CD4-positive, alpha-beta T cell treated with Interleukin-15 for 4 hours (primary cell): ENCODE results near the gene GKN1.

Source experiments
- DNase-seq: peaks from one replicate; pipeline ENCODE4 v3.0.0-alpha.2; 2020; ENCODE audit warnings: low spot score

Gene GKN1

DNA sequence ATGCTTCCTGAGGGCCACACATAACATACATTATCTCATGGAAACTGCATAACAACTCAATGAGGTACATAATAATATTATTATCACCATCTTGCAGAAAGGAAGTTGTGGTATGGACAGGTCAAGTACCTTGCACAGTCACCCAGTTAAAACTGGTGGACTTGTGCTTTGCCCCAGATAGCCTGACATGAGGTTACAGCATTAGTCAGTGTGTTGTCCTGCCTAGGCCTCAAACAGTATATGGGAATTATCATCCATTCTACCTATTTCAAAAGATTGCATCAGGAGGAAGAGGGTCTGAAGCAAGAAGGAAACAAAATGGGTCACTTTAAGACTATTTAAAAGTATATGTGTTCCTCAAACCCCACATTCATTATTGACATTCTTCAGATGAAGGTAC lies 33.2 kb downstream of the GKN1 start:
- DNase-seq = no peak

DNA sequence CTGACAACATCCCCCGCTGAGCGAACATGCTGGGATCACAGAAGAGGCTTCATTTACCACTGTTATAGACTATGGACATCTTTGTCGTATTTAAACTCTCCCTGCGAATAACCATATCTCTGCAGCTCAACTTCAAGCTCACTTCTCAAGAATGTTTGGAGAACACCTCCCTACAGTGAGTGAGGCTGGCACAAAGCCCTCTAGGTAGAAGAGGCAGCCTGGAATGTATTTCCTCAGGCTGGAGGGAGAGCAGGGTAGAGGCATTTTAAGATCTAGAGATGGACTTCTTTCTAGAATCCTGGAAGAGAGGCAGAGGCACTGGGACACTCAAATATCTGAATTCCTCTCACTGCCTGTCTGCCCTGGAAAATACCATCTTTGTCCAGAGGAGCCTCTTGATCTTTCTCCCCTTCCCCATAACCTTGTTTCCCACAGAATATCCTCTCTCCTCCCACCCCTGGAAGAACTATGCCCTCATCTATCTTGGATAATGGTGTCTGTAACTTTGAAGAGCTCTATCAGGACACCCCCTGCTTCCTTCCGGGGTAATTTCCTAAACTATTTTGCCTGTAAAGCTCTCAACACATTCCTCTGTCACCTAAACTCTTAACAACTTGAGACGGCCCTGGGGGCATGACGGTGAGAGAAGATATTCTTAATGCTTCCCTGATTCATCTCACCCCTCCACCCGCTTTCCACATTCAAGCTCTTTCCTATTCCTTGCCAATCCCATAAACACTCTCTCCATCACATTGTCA lies 36.2 kb downstream of the GKN1 start:
- DNase-seq = no peak

DNA sequence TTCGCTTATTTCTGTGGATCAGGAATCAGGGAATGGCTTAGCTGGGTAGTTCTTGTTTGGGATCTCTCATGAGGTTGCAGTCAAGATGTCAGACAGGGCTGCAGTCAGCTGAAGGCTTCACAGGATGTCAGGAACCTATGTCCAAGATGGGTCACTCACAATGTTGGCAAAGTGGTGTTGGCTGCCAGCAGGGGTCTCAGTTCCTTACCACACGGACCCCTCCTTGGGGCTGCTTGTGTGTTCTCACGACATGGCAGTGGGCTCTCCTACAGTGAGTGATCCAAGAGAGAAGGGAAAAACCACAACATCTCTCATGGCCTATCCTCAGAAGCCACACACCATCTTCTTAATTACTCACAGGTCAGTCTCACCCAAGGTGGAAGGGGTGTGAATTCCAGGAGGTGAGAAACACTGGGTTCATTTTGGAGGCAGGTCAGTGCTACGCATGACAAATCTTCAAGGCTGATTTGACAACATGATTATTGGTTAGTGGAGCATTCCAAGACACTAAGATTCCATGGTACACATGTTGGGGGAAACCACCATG lies 37.2 kb downstream of the GKN1 start:
- DNase-seq = no peak

DNA sequence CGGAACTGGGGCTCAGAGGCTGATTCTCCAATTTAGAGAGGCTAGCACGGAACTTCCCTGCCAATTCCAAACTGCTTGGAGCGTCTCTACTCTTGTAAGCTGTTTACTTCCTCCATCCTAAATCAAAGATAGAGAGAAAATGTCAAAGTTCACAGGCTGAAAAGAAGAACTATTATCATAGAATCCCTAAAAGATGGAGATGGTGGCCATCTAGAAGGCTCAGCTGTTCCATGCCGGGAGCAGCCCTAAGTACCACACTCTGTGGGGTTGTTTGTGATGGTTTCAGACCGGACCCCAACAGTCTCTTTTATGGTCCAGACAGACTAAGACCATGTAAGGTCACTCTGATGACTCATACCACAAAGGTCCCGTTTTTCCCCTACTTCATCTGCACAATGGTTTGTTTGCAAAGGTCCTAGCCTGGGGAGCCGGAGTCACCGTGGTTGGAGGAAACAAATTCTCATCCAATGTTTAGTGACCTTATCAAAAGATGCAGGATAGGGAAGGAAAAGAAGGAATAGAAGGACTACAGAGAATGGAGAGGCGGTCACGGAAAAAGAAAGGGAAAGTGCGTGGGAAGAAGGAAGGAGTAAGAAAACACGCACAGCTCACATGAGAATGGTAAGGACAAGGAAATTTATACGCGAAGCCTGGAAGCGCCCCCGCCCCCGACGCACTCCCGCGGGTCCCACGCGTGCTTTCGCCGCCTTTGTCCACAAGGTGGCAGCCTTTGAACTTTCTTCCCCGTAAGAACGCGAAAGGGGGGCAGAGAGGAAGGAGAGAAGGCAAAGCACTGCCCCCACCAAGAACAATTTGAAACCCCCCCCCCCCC lies 38.1 kb downstream of the GKN1 start:
- DNase-seq = peak; percentile 31

DNA sequence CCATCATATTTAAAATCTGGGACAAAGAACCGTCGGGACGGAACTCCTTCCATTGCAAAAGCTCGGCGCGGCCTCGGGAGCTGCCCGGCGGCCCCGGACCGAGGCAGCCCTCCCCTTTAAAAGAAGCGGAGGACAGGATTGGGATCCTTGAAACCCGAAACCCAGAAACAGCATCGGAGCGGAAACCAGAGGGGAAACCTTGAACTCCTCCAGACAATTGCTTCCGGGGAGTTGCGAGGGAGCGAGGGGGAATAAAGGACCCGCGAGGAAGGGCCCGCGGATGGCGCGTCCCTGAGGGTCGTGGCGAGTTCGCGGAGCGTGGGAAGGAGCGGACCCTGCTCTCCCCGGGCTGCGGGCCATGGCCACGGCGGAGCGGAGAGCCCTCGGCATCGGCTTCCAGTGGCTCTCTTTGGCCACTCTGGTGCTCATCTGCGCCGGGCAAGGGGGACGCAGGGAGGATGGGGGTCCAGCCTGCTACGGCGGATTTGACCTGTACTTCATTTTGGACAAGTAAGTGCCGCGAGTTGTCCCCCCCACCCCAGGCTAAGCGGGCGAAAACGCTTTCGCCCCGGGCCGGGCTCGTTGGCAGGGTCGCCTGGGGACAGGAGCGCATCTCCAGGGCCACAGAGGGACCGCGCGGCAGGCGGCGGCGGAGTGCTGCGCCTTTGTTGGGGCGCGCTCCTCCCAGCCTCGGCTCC lies 38.9 kb downstream of the GKN1 start, which contains the start of gene ANTXR1:
Gene ANTXR1 (plus strand): TSS at position 38 of the 698 bp plus-strand sequence. CDS start 321 bp downstream, at position 359.
- no peak for DNase-seq

DNA sequence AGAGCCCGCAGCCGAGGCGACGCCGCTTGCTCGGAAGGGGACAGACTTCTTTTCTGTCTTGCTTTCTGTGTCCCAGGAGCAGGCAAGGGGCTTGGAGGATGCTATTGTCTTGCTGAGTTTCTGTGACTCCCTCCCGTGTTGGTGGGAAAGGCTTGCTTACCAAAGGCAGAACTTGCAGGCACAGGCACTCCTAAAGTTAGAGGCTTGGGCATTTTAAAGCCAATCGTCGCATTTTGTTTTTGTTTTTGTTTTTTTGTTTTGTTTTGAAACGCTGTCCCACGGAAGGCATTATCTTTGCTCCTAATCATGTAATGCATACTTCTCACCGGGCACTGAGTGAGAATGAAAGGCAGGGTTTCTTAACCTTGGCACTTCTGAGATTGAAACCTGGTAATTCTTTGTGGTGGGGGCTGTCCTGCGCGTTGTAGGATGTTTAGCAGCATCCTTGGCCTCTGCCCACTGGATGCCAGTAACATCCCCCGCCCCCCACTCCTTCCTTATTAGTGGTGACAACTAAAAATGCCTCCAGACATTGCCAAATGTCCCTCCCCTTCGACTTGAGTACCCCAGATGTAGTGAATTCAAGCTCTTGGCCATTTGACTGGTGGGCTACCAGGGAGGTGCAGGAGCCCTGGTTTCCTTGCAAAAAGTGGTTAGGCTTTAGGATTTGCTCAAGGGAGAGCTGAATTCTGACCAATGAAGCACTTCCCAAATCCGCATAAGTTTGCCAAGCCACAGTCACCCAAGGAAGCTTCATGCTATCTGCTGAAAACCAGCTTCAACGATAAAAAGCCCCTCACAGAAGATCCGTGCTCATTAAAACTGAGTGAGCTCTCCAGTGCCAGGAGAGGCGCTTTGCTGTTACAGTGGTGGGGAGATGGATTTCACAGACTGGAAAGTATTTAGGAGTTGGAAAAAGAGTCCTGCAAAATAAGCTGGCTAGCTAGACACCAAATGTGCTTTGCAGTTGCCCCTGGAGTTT lies 39.7 kb downstream of the GKN1 start:
- no peak for DNase-seq

DNA sequence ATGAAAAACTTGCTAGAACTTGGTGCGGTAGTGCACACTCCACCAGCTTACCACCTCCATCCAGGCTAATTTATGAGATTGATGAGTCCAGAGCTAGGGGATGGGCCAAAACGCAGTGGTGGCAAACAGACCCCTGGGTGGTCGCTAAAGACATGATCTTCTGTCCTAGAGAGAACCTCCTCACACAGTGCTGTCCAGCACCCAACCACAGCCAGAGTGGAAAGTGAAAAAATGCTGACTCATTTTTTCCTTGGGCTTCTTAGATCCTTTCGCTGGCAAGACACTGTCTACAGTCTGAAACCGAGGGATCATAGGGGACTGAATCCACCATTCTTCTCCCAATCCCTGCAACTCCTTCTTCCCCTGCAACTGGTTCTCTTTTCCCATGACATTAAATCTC lies 42.6 kb downstream of the GKN1 start:
- no peak for DNase-seq

DNA sequence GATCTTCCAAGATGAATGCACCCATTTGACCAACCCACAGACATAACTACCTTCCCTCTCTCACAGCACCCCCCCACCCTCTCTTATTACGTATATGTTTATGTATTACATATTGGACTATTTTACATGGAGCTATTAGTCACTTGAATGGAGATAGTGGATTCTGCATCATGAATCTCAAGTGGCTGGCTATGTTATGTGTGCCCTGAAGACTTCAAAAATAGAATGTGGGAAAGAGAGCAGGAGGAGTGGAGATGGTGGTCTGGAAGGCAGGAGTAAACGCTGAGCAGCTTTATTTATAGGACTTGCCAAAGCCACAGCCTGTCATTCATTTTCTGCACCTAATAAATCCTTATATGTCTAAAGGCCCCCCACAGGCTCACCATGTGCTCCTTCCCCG lies 43.4 kb downstream of the GKN1 start:
- no peak for DNase-seq

DNA sequence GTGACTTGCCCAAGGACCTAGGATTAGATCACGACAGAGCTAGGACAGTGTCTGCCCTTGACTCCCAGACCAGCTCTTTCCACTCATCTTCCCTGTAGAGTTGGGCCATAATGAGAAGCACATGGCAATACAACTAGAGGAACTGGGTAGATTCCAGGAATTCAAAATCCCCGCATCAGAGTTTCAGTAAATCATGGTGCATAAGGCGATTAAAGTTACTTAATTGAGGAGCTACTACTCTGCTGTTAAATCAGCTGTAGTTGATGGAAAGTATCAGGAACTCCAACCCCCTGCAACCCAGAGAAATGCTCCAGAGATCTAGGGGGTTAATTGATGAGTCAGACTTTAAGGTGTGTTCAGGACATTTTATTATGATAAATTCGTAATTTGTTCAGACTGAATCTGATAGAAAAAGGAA lies 44.3 kb downstream of the GKN1 start:
- no peak for DNase-seq

DNA sequence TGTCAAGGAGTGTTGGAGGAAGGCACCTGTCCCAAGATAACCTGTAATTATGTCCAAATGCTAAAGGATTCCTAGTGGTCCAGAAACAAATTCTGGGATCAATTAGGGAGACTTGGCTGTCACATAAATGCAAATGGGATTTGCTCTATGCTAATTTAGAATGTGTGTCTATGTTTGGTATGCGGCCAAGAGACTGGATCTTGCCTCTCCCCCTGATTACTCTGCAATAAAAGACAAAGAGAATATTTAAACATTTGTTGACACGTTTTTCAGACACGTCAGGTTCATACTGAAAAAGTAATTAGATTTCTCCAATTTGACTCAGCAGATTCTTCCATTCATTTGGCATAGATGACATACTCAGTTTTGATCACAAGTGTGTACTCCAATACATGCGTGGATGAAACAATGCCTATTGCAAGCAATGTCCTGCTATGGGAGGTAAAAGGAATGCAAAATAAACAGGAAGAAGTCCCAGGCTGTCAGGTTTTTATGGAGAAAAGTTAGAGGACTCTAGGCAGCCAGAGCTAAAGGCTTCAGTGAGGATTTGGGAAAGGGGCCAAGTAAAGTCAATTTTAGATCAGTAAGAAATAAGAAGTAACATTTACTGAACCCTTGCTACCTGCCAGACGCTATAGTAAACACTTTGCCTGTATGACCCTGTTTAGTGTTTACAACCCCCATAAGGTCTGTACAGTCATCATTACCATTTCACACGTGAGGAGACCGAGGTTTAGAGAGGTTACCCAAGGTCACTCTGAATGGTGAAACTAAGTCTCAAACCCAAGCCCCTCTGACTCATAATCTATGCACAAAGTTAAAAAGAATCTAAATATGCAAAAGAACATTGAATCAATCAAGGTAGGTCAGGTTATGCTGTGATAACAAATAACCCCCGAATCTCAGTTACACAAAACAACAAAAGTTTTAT lies 46.3 kb downstream of the GKN1 start:
- DNase-seq = no peak

DNA sequence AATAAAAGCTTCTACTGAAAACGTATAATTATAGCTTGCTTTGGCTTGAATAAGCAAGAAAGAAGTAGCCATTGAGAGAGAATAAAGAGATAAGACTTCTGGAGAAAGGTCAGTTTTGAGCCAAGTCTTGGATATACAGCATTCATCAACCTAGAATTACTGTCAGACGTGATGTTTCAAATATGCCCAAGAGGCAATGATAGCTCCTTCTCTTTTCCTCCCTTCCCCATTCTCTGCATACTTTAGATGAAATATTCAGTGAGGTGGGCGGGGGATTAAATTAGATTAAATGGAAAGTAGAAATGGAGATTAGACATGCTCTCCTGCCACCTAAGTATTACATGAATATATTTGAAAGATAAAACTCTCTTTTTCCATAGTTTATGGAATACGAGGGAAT lies 47.3 kb downstream of the GKN1 start:
- no peak for DNase-seq

DNA sequence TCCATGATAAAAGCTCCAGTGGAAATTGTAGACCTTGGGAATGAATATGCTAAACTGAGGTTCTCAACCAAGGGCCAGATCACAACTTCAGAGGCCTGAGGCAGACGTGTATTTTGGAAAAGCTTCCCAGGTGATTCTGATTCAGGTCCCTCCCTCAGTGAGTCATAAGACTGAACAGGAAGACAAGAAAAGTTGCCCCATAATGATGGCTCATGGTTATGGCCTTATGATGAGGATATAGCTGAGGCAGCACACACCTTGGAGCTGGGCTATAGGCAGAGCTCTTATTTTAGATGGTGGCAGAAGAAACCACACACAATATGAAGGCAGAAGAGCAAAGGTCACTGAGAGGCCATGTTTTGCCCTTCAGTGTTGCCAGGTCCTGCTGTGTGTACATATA lies 48.1 kb downstream of the GKN1 start:
- no peak for DNase-seq

DNA sequence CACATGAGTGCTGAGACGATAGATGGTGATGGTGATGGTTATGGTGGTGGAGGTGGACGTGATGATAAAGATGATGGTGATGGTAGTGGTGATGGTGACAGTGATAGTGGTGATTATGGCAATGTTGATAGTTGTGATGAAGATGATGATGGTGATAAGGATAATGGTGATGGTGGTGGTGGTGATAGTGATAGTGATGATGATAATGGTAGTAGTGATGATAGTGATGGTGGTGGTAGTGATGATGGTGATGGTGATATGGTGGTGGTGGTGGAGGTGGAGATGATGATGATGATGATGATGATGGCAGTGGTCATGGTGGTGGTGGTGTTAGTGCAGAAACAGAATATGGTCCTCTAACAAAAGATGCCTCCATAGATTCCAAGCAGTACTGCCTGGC lies 48.8 kb downstream of the GKN1 start:
- no peak for DNase-seq

DNA sequence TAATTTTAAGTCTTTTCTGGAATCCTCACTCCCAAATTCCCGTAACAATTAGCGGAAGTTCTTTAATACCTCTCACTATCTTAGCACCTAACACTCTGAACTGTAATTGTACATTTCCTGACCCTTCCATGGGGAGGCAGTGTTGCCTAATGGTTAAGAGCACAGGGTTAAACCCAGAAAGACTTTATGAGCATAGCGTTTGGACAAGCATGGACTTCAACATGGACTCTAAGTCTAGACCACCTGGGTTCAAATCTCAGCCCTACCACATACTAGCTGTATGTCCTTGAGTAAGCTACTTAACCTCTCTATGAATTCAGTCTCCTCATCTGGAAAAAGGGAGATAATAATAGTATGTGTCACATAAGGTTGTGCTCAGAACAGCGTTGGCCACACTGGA lies 51.6 kb downstream of the GKN1 start:
- peak; percentile 7 for DNase-seq

DNA sequence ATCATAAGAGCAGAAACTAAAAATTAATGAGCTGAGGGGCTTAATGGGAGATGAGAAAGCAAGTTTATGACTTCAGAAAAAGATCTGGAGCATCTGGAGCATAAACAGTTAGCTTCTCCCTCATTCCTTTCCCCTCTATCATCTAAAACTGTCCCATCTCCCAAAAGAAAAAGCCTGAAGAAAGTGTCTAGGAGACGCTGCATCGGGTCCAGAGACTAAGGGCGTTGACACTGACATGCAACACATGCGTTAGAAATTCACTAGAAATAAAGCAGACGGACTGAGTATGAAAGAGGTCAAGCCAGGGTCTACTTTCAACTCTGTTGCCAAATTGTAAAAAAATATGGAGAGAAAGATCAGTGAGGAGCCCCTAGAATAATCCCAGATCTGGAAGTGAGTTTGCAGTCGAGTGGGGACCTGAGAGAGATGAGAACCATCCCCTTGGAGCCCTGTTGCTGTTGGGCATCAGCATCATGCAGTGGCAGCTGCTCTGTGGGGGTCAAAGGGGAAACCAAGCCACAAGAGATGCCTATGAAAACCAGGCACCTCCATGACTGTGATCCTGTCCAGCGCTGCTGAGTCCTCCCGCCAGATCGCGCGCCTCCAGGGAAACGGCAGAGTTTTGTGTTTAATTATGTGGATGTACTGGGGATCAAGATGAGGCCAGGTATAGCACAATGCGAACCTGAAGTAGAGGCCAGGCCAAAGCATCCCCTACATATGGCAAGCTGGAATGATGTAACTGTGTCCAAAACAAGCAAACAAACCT lies 52.4 kb downstream of the GKN1 start:
- no peak for DNase-seq
